ENCODE data around the gene TCEANC2. TPM values are rescaled to one million over a fixed set of nuclear protein-coding genes. Genes with fewer than 3 reads are reported as not detected.
A peak's percentile ranks its signal among the peaks of the same experiment; 100 is the strongest.

The TCEANC2 gene
- total and polyA plus RNA-seq, 4 donors, result 0.89 to 2.1 (median 1.7) TPM

GRCh38 chr1:54014009-54014629 lies 39.3 kb upstream of the TCEANC2 start:
- WGBS, result 81% methylated on average over 17 of the region's 17 CpGs
- Histone ChIP-seq H3K27me3 (ENCODE audit: control insufficient read depth in 4 of 4, insufficient read depth in 4 of 4, low read length in 3 of 4) (no peaks in the 10 kb centered on the region), H3K36me3 (ENCODE audit: control insufficient read depth in 4 of 4, insufficient read depth in 3 of 4, low read depth in 1 of 4, low read length in 3 of 4) (no peaks in the 10 kb centered on the region), H3K9me3 (ENCODE audit: control insufficient read depth in 4 of 4, low read length in 3 of 4) (no peaks in the 10 kb centered on the region), H3K9ac (ENCODE audit: low read depth in 1 of 2, low read length in 2 of 2) (no peak overlapping the region), H3K4me3 (ENCODE audit: low read depth in 1 of 3, low read length in 3 of 3) (no peak overlapping the region), H3K4me1 (ENCODE audit: control insufficient read depth in 4 of 4, insufficient read depth in 4 of 4, low read length in 3 of 4) (peaks cover 0 to 5% (median 1%) of the 10 kb centered on the region in 4 donors), H3K27ac (ENCODE audit: low read depth in 1 of 2, low read length in 2 of 2) (no peak overlapping the region)
- DNase-seq (ENCODE audit: low spot score), result no peak
- TF ChIP-seq GABPA (IDR thresholded peaks at IDR 0.05 in 1 of 2, conservative IDR thresholded peaks at IDR 0.05 in 1 of 2) (no peak), RXRA (IDR thresholded peaks at IDR 0.05) (no peak), EGR1 (IDR thresholded peaks at IDR 0.05; ENCODE audit: low read depth in 2 of 2) (no peak), HNF4A (conservative IDR thresholded peaks at IDR 0.05) (no peak), MAX (IDR thresholded peaks at IDR 0.05) (no peak), YY1 (IDR thresholded peaks at IDR 0.05) (no peak), FOXA2 (IDR thresholded peaks at IDR 0.05) (no peak)

GRCh38 chr1:54016343-54017282 lies 36.8 kb upstream of the TCEANC2 start:
- TF ChIP-seq TAF1 (conservative IDR thresholded peaks at IDR 0.05) (no peak), REST (IDR thresholded peaks at IDR 0.05) (no peak), EGR1 (IDR thresholded peaks at IDR 0.05; ENCODE audit: low read depth in 2 of 2) (peak in 1 of 2 donors; percentile 33), NR2F2 (IDR thresholded peaks at IDR 0.05) (peak; percentile 66), YY1 (IDR thresholded peaks at IDR 0.05) (peak; percentile 7), CTCF (IDR thresholded peaks at IDR 0.05; ENCODE audit: low read depth, low read length, missing input control) (no peak), SP1 (IDR thresholded peaks at IDR 0.05) (peak; percentile 73), RXRA (IDR thresholded peaks at IDR 0.05) (peak; percentile 95 to 98), JUND (IDR thresholded peaks at IDR 0.05) (peak; percentile 36 to 78), HNF4A (conservative IDR thresholded peaks at IDR 0.05) (peak; percentile 74 to 79), GABPA (IDR thresholded peaks at IDR 0.05 in 1 of 2, conservative IDR thresholded peaks at IDR 0.05 in 1 of 2) (peak in 1 of 2 donors; percentile 24), ATF3 (IDR thresholded peaks at IDR 0.05) (peak; percentile 75)
- Histone ChIP-seq H3K4me1 (ENCODE audit: control insufficient read depth in 4 of 4, insufficient read depth in 4 of 4, low read length in 3 of 4) (peaks cover 0 to 5% (median 1%) of the 10 kb centered on the region in 4 donors), H3K27ac (ENCODE audit: low read depth in 1 of 2, low read length in 2 of 2) (no peak overlapping the region), H3K4me3 (ENCODE audit: low read depth in 1 of 3, low read length in 3 of 3) (no peak overlapping the region), H3K9ac (ENCODE audit: low read depth in 1 of 2, low read length in 2 of 2) (no peak overlapping the region), H3K27me3 (ENCODE audit: control insufficient read depth in 4 of 4, insufficient read depth in 4 of 4, low read length in 3 of 4) (no peaks in the 10 kb centered on the region), H3K9me3 (ENCODE audit: control insufficient read depth in 4 of 4, low read length in 3 of 4) (no peaks in the 10 kb centered on the region), H3K36me3 (ENCODE audit: control insufficient read depth in 4 of 4, insufficient read depth in 3 of 4, low read depth in 1 of 4, low read length in 3 of 4) (no peaks in the 10 kb centered on the region)
- WGBS, result 46% methylated on average over 8 of the region's 8 CpGs
- no peak for DNase-seq (ENCODE audit: low spot score)
